GM20431 (cell line): ENCODE measurements around the gene USP12.
"Not testable (repeated sequence)": the region's sequence is repeated elsewhere in the genome, so short reads cannot be mapped to it uniquely, and the experiment has no call there.

Experiments
- in situ Hi-C: fragments of 300-500 bp; cut with MseI, MboI; formaldehyde crosslinking; loops from one replicate; pipeline ENCODE4 v1.15.0; 2020; ENCODE audit warnings: low sequenced_read_pairs; ENCODE audit not compliant: unreplicated experiment

Gene USP12

DNA sequence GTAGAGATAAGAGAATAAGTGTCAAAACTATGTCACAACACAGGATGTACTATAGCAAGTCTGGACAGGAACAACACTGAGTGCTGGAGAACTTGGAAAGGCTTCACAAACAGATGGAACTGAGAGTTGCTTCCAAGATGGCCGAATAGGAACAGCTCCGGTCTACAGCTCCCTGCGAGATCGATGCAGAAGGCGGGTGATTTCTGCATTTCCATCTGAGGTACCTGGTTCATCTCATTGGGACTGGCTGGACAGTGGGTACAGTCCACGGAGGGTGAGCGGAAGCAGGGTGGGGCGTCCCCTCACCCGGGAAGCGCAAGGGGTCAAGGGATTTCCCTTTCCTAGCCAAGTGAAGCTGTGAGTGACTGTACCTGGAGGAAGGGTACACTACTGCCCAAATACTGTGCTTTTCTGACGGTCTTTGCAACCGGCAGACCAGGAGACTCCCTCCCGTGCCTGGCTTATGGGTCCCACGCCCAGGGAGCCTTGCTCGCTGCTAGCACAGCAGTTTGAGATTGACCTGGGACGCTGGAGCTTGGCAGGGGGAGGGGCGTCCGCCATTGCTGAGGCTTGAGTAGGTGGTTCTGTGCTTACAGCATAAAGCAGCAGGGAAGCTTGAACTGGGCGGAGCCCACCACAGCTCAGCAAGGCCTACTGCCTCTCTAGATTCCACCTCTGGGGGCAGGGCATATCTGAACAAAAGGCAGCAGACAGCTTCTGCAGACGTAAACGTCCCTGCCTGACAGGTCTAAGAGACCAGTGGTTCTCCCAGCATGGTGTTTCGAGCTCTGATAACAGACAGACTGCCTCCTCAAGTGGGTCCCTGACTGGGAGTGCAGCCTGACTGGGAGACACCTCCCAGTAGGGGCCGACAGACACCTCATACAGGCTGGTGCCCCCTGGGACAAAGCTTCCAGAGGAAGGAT, 46.0 kb downstream of the USP12 start:
- in situ Hi-C loops: no loop called here

DNA sequence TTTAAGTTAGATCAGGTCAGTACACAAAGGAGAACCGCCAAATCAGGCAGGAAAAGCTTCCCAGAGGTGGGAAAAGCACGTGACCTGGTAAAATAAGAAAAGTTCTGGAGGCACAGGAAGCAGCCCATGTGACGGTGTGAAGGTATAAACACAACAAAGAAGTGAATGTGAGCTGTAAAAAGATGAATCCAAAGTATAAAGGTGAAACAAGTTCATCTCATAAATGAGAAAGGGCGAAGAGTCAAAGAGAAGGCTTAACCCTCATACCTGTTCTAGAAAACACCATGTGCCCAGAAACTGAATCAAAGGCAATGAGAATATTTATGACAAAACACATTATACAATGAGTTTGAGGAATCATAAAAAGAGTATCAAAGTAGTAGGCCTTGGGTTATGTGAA, 47.0 kb downstream of the USP12 start:
- in situ Hi-C loops: no loop called here

DNA sequence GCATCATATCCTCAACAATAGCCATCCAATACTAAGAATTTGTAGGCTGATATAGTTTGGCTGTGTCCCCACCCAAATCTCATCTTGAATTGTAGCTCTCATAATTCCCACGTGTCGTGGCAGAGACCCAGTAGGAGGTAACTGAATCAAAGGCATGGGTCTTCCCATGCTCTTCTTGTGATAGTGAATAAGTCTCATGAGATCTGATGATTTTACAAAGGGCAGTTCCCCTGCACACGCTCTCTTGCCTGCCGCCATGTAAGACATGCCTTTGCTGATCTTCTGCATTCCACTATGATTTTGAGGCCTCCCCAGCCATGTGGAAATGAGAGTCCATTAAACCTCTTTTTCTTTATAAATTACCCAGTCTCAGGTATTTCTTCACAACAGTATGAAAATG, 48.2 kb downstream of the USP12 start:
- in situ Hi-C loops: not testable (repeated sequence)

DNA sequence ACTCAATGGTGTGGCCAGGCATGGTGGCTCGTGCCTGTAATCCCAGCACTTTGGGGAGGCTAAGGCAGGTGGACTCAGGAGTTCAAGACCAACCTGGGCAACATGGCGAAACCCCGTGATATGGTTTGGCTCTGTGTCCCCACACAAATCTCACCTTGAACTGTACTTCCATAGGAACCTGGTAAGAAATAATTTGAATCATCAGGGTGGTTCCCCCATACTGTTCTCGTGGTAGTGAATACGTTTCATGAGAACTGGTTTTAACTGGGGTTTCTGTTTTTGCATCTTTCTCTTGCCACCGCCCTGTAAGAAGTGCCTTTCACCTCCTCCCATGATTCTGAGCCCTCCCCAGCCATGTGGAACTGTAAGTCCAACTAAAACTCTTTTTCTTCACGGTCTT, 49.6 kb downstream of the USP12 start:
- in situ Hi-C loops: no loop called here

DNA sequence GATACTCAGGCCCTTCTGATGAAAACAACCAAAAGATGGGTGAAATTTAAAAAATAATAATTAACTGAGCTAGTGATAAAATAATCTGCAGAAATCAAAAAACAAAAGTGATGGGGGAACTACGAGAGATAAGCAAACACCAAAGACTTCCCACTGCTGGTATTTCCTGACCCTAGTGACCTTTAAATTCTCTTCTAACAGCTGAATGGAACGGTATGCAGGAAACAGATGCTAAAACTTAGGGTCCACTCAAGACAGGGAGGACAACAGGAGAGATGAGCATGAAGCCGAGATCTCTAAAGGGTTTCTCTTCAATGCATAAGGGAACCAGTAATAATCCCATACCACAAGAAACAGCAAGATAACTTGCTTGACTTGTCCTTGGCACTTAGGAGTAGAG, 50.8 kb downstream of the USP12 start:
- in situ Hi-C loops: no loop called here

DNA sequence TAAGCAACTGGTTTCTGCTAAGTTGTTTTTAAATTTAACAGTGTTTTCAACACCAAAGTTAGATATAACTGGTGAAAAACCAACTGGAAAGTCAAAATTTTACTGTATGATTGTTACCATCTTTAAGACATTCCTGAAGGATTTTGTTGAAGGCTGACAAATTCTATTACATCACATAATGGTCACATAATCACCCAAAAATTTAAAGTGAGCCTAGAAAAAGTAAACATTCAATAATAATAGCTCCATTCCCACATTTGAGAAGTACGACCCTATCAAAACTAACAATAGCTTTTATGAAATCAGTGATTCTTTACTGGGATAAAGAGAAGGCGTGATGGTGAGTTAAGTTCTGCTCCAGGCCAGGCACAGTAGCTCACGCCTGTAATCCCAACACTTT, 51.6 kb downstream of the USP12 start:
- in situ Hi-C loops: no loop called here

DNA sequence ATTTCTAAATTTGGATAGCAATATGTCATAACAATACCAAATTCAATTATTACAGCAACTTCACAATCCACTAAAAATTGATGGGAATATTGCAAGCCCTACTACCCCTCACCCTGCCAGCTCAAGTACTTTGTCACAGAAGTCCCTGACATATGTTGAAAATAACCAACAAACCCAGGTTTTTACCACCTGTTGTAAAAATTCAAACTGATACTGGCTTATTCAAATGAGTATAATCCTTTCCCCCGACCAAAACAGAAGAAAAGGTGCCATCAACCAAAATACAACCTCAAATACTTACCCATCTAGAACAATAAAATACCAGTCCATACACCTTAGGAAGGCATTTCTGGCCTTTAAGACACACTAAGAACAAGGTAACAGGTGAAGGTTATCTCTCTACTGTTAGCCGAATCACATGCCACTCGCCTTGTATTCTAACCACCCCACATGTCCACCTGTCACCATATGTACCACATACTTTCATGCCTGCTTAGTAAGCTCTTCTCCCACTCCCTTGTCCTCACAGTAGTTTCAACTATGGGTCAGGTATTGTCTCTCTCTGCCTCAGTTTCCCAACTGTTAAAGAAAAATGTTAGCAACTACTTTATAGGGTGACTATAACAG, 53.1 kb downstream of the USP12 start:
- in situ Hi-C loops: no loop called here

DNA sequence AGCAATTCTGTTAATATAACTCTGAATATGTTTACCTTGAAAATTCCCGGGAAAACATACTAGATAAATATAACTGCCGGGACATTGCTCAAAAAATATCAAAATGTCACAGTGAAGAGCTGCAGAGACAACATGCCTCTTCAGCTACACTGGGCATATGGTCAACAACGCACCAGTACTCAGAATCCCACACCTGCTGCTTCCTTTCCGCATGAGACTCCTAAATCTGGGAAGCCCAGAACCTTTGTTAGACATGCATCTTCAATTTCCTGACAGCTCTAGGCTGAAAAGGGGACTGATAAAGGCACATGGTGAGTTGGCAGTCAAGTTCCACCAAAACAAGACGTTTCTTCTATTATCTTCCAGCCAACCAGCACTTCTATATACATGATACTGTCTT, 53.7 kb downstream of the USP12 start:
- in situ Hi-C loops: no loop called here

DNA sequence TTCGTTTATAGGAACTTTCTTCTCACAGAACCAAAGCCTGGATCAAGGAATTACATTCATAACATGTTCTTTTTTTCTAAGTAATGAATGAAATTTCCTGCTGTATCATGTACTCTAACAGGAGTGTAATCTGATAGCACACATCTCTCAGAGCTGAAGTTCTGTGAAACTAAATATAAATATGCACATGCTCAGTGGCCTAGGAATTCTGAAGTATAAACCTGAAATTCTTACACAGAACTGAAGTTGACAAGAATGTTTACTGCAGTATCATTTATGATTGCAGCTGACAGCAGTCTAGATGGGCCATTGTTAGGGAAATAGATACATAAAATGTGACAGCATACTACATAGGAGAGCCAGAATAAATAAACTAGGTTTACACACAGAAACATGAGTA, 54.5 kb downstream of the USP12 start:
- in situ Hi-C loops: no loop called here

DNA sequence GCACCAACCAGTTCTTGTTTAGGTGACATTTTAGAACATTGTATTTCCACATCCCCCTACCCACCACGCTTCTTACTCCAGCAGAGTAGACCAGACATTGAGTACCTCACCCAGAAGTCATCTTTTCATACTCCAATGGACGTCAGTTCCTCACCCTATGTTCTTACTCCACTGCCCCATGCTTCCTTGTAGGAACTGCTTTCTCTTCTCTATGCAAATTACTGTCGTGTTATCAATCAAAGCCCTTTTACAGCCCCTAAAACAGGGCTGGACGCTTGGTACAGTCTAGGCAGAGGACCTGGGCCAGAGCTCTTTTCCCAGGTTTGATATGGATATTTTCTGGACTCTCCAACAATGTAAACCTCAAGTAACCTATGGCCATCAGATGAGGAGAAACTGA, 58.2 kb downstream of the USP12 start:
- in situ Hi-C loops: no loop called here

DNA sequence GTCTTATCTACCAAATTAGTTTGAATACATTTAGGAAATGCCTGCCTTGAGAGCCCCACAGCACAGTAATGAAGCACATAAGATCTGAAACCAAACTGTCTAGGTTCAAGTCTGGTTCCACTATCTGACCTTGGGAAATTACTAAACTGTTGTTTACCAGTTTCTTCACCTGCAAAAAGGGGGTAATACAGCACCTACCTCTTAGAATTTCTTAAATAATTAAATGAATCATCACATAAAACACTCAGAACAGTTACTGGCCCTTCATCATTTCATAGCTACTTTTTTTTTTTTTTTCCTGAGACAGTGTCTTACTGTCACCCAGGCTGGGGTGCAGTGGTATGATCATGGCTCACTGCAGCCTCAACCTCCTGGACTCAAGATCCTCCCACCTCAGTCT, 59.6 kb downstream of the USP12 start:
- in situ Hi-C loops: no loop called here

DNA sequence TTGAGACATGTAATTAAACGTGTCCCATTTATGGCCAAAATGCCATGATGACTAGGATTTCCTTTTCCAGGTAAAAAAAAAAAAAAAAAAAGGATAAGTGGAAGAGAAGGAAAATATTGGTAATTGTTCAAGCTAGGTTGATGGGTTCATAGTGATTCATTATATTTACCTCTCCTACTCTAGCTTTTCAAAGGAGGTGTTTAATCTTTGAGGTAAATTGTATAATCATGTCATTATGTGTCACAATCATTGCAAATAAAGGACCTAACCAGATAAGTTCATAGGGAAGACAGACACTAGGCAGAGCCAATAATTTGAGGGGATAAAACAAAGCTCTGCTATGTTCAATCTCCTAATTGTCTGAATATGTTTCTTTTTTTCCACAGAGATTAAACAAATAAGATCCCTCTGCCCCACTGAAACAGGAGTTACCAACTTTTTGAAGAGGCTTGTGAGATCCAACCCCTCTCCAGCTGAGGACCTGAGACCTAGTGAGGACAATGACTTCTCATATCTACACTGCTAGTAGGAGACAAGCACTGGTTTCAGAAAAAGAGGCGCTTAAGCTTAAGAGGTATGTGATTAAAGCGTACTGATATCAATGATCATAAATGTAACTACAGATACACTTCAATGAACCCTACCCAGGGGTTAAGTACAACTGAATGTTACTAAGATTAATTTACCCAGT, 61.4 kb downstream of the USP12 start:
- in situ Hi-C loops: no loop called here

DNA sequence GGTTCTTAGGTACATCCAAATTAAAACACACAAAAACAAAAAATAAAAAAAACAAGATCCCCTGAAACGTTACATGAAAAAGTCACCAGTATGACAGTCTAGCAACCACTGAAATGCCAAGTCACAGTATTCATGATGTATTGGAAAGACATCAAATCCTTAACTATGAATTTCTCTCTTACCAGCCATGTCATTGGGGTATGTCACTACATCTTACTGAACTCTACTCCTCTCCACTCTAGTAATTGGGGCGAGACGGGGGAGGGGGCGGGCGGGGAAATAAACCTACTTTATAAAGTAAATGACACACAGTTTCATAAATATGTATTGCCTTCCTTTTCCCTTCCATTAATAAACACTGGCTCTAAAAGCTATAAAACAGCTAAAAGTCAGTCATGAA, 65.5 kb downstream of the USP12 start:
- in situ Hi-C loops: no loop called here

DNA sequence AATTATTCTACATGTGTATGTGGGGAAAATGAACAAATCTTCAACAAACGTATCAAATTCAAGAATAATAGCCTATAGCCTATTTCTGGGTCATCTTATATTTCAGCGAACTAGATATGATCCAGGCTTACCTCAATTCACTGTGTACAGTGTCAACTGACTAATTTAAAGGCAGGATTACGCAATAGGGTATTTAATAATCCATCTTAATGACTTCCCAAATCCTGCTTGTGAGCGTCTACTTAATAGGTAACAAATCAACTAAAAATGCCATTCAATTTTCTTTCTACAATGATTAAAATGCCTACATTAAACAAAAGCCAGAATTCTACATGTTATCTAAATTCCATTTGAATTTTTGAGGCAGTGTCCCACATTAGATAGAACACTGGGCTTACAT, 67.0 kb downstream of the USP12 start:
- in situ Hi-C loops: no loop called here

DNA sequence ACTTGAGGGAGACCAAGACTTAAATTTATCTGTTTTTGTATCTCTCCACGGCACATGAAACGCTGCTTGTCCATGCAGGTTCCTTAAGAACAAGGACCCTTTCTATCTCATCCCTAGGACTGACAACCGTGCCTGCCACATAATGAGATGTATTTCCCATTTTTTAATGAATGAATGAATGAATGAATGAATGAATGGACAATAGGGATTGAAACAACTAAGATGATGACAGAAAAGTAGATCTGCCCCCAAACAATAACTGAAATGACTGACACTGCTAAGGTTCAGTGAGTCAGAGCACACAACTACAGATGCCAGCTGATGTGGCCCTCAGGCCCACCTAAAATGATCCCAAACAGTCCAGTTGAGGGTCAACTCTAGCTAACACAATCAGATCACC, 69.8 kb downstream of the USP12 start:
- in situ Hi-C loops: no loop called here

DNA sequence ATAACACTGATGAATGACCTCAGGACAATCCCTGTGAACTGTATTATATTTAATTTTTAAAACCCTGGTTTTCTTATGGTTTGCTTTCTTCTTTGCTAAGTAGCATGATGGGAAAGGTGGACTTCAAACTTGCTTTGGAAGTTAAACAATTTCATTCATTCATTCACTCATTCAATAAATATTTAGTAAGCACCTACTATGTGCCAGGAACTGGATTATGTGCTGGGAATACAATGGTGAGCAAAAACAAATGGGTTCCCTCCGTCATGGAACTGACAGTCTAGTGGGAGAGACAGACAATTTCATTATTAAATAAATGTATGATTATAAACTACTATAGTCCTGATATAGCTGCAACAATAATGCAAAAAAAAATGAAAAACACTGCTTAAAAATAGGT, 70.3 kb downstream of the USP12 start:
- in situ Hi-C loops: no loop called here

DNA sequence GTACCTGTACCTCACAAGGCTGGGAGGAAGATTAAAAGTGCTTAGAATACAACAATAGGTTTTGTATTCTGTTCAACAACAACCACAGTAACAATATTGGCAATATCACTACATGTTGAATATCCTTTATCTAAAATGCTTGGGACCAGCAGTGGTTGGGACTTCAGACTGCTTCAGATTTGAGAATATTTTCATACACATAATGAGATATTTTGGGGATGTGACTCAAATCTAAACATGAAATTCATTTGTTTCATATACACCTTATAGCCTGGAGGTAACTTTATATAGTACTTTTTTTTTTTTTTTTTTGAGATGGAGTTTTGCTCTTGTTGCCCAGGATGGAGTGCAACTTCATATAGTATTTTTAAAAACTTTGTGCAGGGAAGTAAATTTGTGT, 73.9 kb downstream of the USP12 start:
- in situ Hi-C loops: no loop called here

DNA sequence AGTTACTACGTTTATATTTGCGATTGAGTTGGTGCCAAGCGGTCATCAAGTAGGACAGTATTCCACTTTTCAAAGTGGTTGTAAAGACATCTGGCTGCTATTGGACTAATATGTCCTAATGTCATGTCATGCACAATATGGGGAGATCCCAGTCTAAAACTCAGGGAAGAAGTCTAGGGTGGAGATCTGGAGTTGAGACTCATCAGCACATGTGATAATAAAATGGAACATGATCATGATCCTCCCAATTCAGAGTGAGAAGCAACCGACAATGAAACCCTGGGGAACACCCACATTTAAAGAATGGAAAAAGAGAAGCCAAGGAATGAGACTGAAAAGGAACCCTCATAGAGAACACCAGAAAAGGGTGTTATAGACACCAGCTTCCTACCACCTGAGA, 80.2 kb downstream of the USP12 start:
- in situ Hi-C loops: no loop called here

DNA sequence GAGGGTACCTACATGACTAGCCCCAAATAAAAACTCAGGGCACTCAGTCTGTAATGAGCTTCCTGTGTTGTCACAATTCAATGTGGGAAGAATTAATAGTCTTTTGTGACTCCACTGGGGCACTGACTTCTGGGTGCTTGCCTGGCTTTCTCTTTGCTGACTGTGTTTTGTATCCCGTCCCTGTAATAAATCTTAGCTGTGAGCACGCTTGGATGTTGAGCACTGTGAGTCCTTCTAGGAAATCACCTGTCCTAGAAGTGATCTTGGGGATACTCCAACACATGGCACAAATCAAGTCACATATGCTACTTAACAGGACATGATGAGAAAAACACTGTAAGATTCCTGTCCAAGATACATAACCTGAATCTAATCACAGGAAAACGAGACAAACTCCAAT, 83.0 kb downstream of the USP12 start:
- in situ Hi-C loops: no loop called here

DNA sequence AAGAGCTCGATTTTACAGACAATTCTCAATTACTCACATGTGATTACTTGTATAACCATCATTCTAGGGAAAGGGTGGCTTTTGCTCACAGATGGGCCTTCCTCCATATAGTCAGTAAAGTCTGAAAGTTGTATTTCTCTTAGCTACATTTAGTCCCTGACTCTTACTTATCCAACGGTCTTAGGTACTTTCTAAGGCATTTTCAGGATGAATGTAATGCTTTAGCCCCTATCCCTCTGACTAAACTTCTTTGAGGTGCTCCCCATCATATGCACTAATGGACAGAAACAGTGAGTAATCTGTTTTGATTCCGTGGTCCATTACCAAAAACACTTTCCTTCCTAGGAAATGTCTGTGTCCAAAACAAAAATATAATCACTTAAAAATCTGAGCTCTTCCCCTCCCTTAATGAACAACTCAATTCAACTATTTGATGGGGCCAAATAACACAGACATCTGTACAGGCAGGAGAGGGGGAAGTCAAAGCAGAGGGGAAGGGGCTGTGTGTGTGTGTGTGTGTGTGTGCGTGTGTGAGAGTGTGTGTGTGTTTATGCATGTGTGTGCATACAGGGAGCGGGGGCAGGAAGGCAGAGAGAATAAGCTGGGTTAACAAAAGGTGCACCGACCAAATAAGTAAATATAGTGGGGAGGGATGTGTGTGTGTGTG, 84.9 kb downstream of the USP12 start:
- in situ Hi-C loops: no loop called here

DNA sequence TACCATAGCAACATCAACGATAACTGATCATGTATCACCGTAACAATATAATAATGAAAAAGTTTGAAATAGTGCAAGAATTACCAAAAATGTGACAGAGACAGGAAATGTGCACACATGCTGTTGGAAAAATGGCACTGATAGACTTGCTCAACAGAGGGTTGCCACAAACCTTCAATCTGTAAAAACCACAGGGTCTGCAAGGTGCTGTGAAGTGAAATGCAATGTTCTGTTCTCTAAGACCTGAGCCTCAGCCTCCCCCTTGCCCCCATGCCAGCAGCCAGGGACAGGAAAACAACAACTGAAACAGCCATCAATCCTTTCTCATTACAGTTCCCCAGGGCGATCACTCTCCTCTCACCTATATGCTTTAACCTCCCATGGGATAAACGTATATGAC, 88.4 kb downstream of the USP12 start:
- in situ Hi-C loops: no loop called here
